Stomach (tissue), 4 donors: ENCODE measurements around the gene RPTOR.

Source experiments
- CTCF ChIP-seq, 7 experiments: fragments of 450-650 bp in 4 of 7; fragments of 200-600 bp in 3 of 7; sonication (generic) in 3 of 7; IDR thresholded peaks; one replicate each; pipeline ENCODE4 v1.5.1; 2016 to 2019; ENCODE audit warnings: antibody characterized with exemption in 7 of 7, control low read depth in 2 of 7, mild to moderate bottlenecking in 1 of 7
- POLR2A ChIP-seq, 4 donors: fragments of 450-650 bp; IDR thresholded peaks; one replicate each; pipeline ENCODE4 v1.6.1; 2016; ENCODE audit warnings: antibody characterized with exemption in 4 of 4, control low read depth in 2 of 4, mild to moderate bottlenecking in 1 of 4, moderate library complexity in 1 of 4

GRCh38 chr17:80647746-80648145 is 103.1 kb downstream of the RPTOR start:
- TF ChIP-seq CTCF (IDR thresholded peaks at IDR 0.05) (no peak), POLR2A (IDR thresholded peaks at IDR 0.05) (no peak)
